ENCODE data around the gene CCL4. TPM values are rescaled to one million over a fixed set of nuclear protein-coding genes. Genes with fewer than 3 reads are reported as not detected.

CCL4 gene
- total RNA-seq = not detected in 2 replicates

GRCh38 chr17:36103401-36103975 lies at the start of gene CCL4:
Gene CCL4 (plus strand): TSS chr17:36103827. CDS start chr17:36103906, 79 bp downstream.

GRCh38 chr17:36063786-36064541 lies 39.7 kb upstream of the CCL4 start, which contains the start of gene CCL18:
Gene CCL18 (plus strand): TSS chr17:36064272. CDS start chr17:36064343, 71 bp downstream.

GRCh38 chr17:36089888-36090836 lies 13.5 kb upstream of the CCL4 start, which contains the start of gene CCL3:
Gene CCL3 (minus strand): TSS chr17:36090143. CDS start chr17:36090058, 85 bp downstream.

Small RNA genes within 50 kb of the gene (small RNA-seq; reads per million reads assigned to genes)
- not detected for gene RN7SL301P

Other genes with a start within 250 kb of the CCL4 start
- gene HEATR9, start 234.9 kb upstream of the CCL4 start, total RNA-seq = not detected in 2 replicates
- not detected in 2 replicates for gene CCL5, start 223.5 kb upstream of the CCL4 start, total RNA-seq
- 0.37 TPM in 1 of 2 replicates, not detected in the other for gene RDM1, start 173.1 kb upstream of the CCL4 start, total RNA-seq
- not detected in 2 replicates for gene LYZL6, start 160.1 kb upstream of the CCL4 start, total RNA-seq
- not detected in 2 replicates for gene CCL16, start 122.3 kb upstream of the CCL4 start, total RNA-seq
- not detected in 2 replicates for gene CCL14, start 117.1 kb upstream of the CCL4 start, total RNA-seq
- gene CCL15, start 102.3 kb upstream of the CCL4 start, total RNA-seq = not detected in 2 replicates
- not detected in 2 replicates for gene CCL23, start 85.9 kb upstream of the CCL4 start, total RNA-seq
- gene CCL18, start 39.6 kb upstream of the CCL4 start, total RNA-seq = not detected in 2 replicates
- gene CCL3, start 13.7 kb upstream of the CCL4 start, total RNA-seq = not detected in 2 replicates
- 0.37 and 0.59 TPM in 2 replicates for gene TBC1D3B, start 72.8 kb downstream of the CCL4 start, total RNA-seq
- gene CCL3L1, start 92.9 kb downstream of the CCL4 start, total RNA-seq = not detected in 2 replicates
- 0.37 TPM in 1 of 2 replicates, not detected in the other for gene CCL4L2, start 107.2 kb downstream of the CCL4 start, total RNA-seq
- under 0.01 TPM in 1 of 2 replicates, not detected in the other for gene TBC1D3I, start 160.7 kb downstream of the CCL4 start, total RNA-seq
- not detected in 2 replicates for gene TBC1D3G, start 220.1 kb downstream of the CCL4 start, total RNA-seq